GM10248 (cell line): ENCODE results near the gene MFSD8.
"Not testable (repeated sequence)": the region's sequence is repeated elsewhere in the genome, so short reads cannot be mapped to it uniquely, and the experiment has no call there.

Experiments used
- CTCF ChIA-PET: fragments of 300-600 bp; sonication (Branson Sonifier 250); formaldehyde crosslinking; extraction: SDS; loops from one replicate; lab custom pipeline; 2021; ENCODE audit warnings: antibody characterized with exemption; lab: Yijun Ruan, JAX
- POLR2A ChIA-PET: fragments of 350-650 bp; sonication (Branson Sonifier 250); formaldehyde crosslinking; extraction: SDS; loops from one replicate; lab custom pipeline; 2020; ENCODE audit warnings: antibody characterized with exemption; lab: Yijun Ruan, JAX
- DNase-seq: peaks from one replicate; pipeline ENCODE4 v3.0.0; 2012; ENCODE audit errors: extremely low spot score
- TF ChIP-seq, protein P1 (sequence below): IDR thresholded peaks from 2 replicates; pipeline ENCODE4 v1.5.1; 2012; ENCODE audit warnings: mild to moderate bottlenecking, low read depth; ENCODE audit errors: extremely low read depth, missing control alignments, control extremely low read depth

MFSD8 gene

DNA sequence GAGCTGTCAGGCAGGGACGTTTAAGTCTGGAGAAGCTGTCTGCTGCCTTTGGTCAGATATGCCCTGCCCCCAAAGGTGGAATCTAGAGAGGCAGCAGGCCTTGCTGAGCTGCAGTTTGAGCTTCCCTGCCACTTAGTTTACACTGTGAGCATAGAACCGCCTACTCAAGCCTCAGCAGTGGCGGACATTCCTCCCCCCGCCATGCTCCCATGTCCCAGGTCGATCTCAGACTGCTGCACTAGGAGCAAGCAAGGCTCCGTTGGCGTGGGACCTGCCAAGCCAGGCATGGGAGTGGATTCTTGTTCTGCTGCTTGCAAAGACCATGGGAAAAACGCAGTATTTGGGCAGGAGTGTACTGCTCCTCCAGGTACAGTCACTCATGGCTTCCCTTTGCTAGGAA is 59.9 kb downstream of the MFSD8 start:
- TF ChIP-seq, protein P1, sequence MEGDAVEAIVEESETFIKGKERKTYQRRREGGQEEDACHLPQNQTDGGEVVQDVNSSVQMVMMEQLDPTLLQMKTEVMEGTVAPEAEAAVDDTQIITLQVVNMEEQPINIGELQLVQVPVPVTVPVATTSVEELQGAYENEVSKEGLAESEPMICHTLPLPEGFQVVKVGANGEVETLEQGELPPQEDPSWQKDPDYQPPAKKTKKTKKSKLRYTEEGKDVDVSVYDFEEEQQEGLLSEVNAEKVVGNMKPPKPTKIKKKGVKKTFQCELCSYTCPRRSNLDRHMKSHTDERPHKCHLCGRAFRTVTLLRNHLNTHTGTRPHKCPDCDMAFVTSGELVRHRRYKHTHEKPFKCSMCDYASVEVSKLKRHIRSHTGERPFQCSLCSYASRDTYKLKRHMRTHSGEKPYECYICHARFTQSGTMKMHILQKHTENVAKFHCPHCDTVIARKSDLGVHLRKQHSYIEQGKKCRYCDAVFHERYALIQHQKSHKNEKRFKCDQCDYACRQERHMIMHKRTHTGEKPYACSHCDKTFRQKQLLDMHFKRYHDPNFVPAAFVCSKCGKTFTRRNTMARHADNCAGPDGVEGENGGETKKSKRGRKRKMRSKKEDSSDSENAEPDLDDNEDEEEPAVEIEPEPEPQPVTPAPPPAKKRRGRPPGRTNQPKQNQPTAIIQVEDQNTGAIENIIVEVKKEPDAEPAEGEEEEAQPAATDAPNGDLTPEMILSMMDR: no peak
- DNase-seq: no peak
- POLR2A ChIA-PET: no interaction called here
- CTCF ChIA-PET: interaction anchor here (1.6 kb wide), 1 partner anchor 12 kb away, joined by 4 read pairs; no protein-coding TSS in a partner anchor

DNA sequence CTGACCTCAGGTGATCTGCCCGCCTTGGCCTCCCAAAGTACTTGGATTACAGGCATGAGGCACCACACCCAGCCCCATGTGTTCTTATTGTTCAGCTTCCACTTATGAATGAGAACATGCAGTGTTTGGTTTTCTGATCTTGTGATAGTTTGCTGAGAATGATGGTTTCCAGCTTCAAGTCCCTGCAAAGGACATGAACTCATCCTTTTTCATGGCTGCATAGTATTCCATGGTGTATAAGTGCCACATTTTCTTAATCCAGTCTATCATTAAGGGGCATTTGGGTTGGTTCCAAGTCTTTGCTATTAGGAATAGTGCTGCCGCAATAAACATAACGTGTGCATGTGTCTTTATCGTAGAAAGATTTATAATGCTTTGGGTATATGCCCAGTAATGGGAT is 65.3 kb downstream of the MFSD8 start:
- DNase-seq, CTCF ChIA-PET, POLR2A ChIA-PET: not testable (repeated sequence)

DNA sequence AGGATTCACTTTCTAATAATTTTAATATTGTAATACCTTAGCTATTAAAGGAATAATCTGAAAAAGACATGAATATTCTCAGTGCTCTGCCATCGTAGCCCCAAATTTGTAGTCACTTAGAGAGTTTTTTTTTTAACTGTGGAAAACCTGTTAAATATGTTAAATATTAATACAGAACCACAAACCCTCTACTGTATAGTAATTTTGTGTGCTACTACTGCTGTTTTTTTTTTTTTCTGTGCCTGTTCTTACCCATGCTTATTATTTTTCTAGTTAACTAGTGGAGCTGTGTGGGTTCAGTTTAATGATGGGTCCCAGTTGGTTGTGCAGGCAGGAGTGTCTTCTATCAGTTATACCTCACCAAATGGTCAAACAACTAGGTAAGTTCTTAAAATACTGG is 68.4 kb downstream of the MFSD8 start:
- no peak for DNase-seq
- ChIA-PET CTCF (no interaction called here), POLR2A (no interaction called here)
- TF ChIP-seq, protein P1: no peak

DNA sequence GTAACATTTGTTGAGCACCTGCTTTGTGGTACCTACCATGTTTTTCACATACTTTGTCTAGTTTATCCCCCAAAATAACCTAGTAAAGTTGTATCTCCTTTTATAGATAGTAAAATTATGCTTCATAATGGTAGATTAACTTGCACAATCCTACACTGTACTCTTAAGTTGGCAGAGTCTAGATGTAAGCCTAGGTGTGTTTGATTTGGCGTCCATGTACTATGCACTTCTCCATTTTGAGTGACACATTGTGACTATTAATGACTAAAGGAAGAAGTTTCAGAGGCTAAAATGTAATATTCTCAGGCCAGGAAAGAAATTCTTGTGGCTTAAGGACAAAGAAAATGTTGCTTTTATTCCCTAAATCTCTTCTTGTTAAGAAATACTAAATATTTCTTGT is 68.9 kb downstream of the MFSD8 start:
- DNase-seq: no peak
- CTCF ChIA-PET: no interaction called here
- TF ChIP-seq, protein P1: no peak
- POLR2A ChIA-PET: no interaction called here

DNA sequence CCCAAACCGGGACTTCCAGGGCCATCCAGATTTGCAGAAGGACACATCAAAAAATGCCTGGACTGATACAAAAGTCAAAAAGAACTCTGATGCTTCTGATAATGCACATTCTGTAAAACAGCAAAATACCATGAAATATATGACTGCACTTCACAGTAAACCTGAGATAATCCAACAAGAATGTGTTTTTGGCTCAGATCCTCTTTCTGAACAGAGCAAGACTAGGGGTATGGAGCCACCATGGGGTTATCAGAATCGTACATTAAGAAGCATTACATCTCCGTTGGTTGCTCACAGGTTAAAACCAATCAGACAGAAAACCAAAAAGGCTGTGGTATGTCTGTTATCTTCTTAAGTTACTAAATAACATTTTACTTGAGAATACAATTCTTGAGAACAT is 75.1 kb downstream of the MFSD8 start:
- TF ChIP-seq, protein P1: no peak
- ChIA-PET CTCF (interaction anchor here (0.7 to 1.3 kb wide), 3 partner anchors 10 to 75 kb away, joined by 3 to 5 read pairs (median 3); partner anchors contain the start of genes ABHD18, MFSD8 and PLK4), POLR2A (no interaction called here)
- DNase-seq: no peak

DNA sequence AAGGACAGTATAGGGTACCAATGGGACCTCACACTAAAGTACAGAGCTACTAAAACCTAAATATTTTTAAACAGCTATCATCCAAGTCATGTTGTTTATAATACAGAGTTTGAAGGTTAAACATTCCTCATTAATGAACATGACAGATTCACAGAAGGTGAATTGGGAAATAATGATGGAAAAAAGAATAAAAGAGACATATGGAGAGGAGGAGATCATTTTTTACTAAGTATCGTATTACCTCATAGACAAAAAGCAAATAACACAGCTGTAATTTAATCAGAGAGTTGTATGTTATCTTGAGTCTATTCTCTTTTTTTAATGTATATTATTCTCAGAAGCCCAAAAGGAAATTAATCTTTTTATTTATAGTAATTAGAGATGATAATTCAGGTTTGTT is 76.4 kb downstream of the MFSD8 start:
- CTCF ChIA-PET: interaction anchor here (0.9 to 2.7 kb wide), 4 partner anchors 31 to 105 kb away, joined by 3 to 5 read pairs (median 4); partner anchors contain the start of genes ABHD18 and MFSD8
- TF ChIP-seq, protein P1: no peak
- POLR2A ChIA-PET: no interaction called here
- no peak for DNase-seq

DNA sequence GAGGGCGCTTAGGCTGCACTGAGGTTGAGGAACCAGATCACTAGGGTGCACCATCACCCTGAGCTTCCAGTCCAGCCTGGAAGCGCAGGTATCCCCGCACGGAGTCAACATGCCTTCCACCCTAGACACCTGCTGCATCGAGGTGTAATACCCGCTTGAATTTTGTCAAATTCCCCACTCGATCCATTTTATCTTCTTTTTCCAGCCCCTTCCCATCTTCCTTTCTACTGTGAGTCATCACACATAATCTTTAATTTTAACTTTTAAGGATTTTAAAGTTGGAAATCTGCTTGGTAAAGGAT is 83.5 kb downstream of the MFSD8 start:
- no peak for DNase-seq
- ChIA-PET CTCF (interaction anchor here (0.8 to 2.3 kb wide), 4 partner anchors 10 to 84 kb away, joined by 3 to 6 read pairs (median 3); partner anchors contain the start of genes ABHD18 and MFSD8), POLR2A (interaction anchor here (1.1 kb wide), 1 partner anchor 11 kb away, joined by 3 read pairs; no protein-coding TSS in a partner anchor)
- TF ChIP-seq, protein P1: no peak
